ENCODE results near the gene RAPGEF4.

DNA sequence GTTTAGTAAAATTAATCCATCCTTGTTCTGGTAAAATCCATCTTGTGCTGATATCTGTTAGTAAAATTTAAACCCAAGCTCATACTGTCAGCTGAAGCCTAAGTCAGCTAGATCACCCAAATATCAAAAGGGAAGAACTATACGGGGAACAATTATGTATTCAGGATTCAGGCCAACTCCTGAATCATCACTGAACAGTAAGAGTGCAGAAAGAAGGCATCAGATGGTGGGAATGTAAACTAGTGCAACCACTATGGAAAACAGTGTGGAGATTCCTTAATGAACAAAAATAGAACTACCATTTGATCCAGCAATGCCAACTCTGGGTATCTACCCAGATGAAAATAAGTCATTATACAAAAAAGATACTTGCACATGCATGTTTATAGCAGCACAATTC, 81.8 kb downstream of the RAPGEF4 start:
- TF ChIP-seq, protein P1, sequence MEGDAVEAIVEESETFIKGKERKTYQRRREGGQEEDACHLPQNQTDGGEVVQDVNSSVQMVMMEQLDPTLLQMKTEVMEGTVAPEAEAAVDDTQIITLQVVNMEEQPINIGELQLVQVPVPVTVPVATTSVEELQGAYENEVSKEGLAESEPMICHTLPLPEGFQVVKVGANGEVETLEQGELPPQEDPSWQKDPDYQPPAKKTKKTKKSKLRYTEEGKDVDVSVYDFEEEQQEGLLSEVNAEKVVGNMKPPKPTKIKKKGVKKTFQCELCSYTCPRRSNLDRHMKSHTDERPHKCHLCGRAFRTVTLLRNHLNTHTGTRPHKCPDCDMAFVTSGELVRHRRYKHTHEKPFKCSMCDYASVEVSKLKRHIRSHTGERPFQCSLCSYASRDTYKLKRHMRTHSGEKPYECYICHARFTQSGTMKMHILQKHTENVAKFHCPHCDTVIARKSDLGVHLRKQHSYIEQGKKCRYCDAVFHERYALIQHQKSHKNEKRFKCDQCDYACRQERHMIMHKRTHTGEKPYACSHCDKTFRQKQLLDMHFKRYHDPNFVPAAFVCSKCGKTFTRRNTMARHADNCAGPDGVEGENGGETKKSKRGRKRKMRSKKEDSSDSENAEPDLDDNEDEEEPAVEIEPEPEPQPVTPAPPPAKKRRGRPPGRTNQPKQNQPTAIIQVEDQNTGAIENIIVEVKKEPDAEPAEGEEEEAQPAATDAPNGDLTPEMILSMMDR (IDR thresholded peaks at IDR 0.05): no peak
- no peak for TF ChIP-seq EZH2 (IDR thresholded peaks at IDR 0.05; ENCODE audit: borderline replicate concordance, insufficient read depth, low read depth, low read length, poor library complexity, severe bottlenecking)

Measured in B cell (primary cell).